Gastroesophageal sphincter (tissue), 3 donors: Measurements from ENCODE around the gene RGS12.

Experiments used
- EP300 ChIP-seq: sonication (generic); formaldehyde crosslinking; IDR thresholded peaks from one replicate; pipeline ENCODE4 v1.6.1; 2017; ENCODE audit warnings: antibody characterized with exemption, mild to moderate bottlenecking
- POLR2AphosphoS5 ChIP-seq: sonication (generic); formaldehyde crosslinking; IDR thresholded peaks from one replicate; pipeline ENCODE4 v1.6.1; 2017; ENCODE audit warnings: antibody characterized with exemption
- TF ChIP-seq, protein P1 (sequence below), 4 experiments: fragments of 200-600 bp in 2 of 4; fragments of 450-650 bp in 2 of 4; sonication (generic) in 1 of 4; IDR thresholded peaks; one replicate each; pipeline ENCODE4 v1.5.1; 2017 to 2019; ENCODE audit warnings: antibody characterized with exemption in 4 of 4, mild to moderate bottlenecking in 2 of 4, moderate library complexity in 2 of 4

GRCh38 chr4:3287972-3288570, 4.8 kb upstream of the RGS12 start:
- TF ChIP-seq, protein P1, sequence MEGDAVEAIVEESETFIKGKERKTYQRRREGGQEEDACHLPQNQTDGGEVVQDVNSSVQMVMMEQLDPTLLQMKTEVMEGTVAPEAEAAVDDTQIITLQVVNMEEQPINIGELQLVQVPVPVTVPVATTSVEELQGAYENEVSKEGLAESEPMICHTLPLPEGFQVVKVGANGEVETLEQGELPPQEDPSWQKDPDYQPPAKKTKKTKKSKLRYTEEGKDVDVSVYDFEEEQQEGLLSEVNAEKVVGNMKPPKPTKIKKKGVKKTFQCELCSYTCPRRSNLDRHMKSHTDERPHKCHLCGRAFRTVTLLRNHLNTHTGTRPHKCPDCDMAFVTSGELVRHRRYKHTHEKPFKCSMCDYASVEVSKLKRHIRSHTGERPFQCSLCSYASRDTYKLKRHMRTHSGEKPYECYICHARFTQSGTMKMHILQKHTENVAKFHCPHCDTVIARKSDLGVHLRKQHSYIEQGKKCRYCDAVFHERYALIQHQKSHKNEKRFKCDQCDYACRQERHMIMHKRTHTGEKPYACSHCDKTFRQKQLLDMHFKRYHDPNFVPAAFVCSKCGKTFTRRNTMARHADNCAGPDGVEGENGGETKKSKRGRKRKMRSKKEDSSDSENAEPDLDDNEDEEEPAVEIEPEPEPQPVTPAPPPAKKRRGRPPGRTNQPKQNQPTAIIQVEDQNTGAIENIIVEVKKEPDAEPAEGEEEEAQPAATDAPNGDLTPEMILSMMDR (IDR thresholded peaks at IDR 0.05): no peak
- no peak for TF ChIP-seq POLR2AphosphoS5
- no peak for TF ChIP-seq EP300
